GM12873 (cell line): ENCODE data around the gene CRYBB1.

Source experiments
- TF ChIP-seq, protein P1 (sequence below): IDR thresholded peaks from 2 replicates; pipeline ENCODE4 v1.5.1; 2012; ENCODE audit warnings: low read depth, mild to moderate bottlenecking, moderate library complexity, low read length, control low read depth; ENCODE audit not compliant: insufficient read depth; ENCODE audit errors: missing control alignments

The CRYBB1 gene

DNA sequence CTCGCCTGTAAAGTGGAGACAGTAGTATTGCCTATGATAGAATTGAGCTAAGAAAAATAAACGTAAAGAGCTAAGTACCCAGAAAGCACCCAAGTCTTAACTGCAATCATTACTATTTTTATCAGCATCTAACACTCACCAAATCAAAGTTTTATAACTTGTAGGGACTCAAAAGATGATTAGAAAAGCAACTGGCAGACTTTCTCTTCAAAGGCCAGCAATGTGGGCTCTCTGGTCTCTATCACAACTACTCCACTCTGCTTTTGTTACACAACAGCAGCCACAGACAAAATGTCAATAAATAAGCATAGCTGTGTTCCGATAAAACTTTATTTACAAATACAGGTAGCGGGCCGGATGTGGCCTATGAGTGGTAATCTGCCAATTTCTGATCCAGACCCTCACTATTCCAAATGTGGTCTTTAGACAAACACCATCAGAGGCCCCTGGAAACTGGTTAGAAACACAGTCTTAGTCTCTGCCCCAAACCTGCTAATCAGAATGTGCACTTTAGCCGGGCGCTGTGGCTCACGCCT is 36.1 kb downstream of the CRYBB1 start:
- TF ChIP-seq, protein P1, sequence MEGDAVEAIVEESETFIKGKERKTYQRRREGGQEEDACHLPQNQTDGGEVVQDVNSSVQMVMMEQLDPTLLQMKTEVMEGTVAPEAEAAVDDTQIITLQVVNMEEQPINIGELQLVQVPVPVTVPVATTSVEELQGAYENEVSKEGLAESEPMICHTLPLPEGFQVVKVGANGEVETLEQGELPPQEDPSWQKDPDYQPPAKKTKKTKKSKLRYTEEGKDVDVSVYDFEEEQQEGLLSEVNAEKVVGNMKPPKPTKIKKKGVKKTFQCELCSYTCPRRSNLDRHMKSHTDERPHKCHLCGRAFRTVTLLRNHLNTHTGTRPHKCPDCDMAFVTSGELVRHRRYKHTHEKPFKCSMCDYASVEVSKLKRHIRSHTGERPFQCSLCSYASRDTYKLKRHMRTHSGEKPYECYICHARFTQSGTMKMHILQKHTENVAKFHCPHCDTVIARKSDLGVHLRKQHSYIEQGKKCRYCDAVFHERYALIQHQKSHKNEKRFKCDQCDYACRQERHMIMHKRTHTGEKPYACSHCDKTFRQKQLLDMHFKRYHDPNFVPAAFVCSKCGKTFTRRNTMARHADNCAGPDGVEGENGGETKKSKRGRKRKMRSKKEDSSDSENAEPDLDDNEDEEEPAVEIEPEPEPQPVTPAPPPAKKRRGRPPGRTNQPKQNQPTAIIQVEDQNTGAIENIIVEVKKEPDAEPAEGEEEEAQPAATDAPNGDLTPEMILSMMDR: no peak

DNA sequence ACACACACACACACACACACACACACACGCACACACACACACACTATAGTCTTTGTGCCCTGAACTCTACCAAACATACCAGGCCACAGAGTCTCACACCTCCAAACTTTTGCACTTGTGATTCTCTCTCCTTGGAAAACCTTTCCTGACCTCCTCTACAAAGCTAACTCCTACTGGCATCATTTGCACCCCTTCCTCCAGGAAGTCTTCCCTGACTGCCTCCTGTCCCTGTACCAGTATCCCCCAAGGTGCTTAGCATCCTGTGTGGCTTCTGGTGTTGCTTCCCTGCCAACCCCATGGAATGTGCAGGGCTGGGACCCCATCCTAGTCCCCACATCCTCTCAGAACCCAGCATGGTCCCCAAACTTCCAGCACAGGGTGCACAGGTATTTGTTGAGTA is 36.8 kb downstream of the CRYBB1 start:
- TF ChIP-seq, protein P1: no peak

DNA sequence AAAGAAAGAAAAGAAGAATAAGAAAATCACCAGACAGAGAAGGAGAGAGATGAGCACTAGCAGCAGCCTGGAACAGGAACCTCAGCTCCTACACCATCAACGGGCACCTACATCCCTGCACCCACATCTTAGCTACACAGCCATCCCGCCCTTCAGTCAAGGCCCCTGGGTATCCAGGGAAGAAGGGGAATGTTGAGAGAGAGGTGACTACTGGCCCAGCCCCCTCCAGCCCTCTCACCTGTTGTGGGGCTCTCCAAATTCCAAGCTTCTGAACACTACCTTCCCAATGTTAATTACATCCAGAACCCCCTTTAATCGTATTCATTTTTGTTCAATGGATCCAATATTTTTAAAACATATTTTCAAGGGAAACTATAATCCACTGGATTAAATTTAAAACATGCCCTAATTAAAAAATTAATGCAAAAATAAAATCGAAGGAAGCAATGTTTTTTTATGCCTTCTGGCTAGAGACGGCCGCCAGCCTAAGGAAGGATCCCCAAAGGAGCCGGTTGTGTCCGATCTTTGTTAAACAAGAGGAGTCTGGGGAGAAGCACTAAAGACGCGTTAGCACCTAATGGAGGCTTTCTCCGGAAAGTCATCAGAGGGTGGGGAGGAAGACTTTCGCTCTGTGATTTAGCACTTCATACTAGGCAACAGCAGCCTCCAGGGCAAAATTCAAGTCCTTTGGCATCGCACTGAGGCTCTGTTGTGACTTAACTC is 37.4 kb downstream of the CRYBB1 start:
- TF ChIP-seq, protein P1: no peak

DNA sequence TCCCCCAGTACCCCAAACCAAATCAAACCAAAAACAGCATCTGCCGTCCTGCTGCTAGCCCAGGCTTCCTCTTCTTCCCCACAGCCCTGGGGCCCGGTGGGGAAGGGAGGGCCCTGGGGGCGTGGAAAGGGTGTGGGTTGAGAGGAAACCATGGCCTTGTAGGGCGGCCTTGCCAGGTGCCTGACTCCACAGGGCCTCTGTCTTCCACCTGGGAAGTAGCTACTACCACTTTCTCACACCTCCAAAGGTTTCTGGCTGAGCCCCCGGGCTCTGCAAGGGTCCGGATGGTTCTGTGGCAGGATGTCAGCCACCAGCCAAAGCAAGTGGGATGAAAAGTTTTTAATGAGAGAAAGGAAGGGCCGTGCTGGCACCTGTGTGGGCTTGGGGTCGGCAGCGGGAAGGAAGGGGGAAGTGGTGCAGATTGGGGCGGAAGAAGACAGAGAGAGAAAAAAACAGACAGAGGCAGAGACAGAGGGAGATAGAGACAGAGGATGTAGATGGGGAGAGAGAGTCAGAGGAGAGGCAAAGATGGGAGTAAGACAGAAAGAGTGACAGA is 38.4 kb downstream of the CRYBB1 start:
- TF ChIP-seq, protein P1: no peak

DNA sequence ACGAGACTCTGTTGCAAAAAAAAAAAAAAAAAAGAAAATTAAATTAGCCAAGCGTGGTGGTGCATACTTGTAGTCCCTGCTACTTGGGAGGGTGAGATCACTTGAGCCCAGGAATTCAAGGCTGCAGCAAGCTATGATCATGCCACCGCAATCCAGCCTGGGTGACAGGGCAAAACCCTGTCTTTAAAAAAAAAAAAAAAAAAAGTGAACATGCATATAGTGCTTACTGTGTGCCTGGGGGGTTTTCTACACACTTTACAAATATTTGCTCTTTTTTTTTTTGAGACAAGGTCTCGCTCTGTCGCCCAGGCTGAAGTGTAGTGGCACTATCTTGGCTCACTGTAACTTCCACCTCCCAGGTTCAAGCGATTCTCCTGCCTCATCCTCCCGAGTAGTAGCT is 40.7 kb downstream of the CRYBB1 start:
- TF ChIP-seq, protein P1: no peak

DNA sequence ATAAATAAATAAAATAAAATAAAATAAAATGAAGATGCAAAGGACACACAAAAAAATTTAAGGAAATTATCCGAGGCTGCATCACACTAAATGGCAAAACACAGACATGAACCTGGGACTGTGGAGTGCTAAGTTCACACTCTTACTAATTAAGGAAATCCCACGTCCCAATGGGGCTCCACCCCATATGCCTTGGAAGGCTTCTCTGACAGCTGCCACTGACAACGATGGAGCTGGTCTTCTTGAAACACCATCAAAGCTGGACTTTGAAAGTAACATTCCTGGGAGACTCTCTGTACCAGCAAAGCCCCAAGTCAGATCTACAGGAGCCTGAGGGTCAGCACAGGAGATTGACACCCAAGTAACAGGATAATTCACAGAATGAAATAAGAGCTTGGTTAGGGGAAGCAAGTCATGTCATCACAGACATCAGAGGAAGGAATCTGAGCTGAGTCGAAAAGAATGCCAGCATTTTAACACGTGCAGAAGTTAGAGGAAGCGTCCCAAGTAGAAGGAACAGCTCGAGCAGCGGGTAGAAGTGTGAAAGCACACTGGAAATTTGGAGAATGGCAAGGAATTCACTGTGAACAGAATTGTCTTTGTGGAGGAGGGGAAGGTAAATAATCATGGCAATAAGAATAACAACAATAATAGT is 41.7 kb downstream of the CRYBB1 start:
- TF ChIP-seq, protein P1: no peak
